HG03175 (cell line): ENCODE results near the gene FOXC1.

Source experiments
- ATAC-seq: cut with Tn5 transposase; IDR thresholded peaks from one replicate; pipeline ENCODE4 v1.9.1; 2021; ENCODE audit warnings: mild to moderate bottlenecking, moderate library complexity; ENCODE audit not compliant: unreplicated experiment

Gene FOXC1

DNA sequence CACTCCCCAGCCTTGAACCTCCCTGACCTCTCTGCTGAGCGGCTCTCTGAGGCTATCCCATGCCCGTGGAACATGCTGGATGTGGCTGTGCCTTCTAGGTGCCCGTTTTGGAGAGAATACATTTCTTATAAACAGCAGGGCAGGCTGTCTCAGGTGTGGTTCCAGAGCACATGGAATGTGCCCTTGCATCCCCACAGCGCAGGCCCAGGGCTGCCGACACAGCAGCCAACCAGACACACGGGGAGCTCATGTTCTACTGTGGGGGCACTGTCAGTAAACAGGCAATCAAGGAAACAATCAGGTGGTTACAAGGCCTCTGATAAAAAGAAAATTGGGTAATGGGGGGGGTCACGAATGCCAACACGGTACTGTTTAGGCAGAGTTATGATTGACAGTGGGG, 30.8 kb downstream of the FOXC1 start:
- no peak for ATAC-seq

DNA sequence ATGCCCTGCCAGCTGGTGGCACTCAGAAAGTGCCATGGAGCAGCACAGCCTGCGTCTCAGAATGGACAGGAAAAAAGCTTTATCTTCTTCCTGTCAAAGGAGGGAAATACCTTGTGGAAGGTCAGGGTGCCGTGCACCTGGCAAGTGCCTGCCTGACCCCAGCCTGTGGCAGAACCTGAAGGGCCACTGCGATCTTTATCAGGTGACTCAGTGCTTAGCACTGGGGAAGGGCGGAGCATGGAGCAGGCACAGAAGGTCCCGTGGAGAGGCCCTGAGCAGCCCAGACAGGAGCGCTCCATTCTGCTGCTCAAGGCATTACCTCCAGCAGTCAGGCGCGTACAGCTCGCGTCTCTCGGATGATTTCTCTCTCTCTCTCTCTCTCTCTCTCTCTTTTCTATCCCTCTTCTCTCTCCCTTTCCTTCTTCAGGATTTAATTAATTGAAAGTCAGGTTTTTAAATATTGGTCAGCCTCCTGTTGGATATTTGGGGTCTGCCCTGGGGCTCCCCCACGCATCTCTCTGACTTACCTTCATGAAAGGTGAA, 31.7 kb downstream of the FOXC1 start:
- no peak for ATAC-seq

DNA sequence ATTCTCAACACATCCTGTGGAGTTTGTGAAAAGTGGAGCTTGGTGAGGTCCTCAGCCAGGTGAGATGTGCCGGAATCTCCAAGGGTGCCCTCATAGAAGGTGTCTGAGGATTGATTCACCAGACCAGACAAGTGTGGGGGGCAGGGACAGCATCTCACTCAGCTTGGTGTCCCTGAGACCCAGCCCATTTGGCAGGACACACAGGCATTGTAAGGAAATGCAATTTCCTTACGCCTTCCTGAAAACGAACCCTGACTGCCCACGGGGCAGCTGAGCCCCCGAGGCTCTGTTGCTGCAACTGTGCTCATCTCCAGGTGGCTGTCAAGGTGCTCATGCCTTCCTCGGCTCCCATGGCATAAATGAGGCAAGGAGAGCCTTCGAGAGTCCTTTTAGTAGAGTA, 33.4 kb downstream of the FOXC1 start:
- no peak for ATAC-seq

DNA sequence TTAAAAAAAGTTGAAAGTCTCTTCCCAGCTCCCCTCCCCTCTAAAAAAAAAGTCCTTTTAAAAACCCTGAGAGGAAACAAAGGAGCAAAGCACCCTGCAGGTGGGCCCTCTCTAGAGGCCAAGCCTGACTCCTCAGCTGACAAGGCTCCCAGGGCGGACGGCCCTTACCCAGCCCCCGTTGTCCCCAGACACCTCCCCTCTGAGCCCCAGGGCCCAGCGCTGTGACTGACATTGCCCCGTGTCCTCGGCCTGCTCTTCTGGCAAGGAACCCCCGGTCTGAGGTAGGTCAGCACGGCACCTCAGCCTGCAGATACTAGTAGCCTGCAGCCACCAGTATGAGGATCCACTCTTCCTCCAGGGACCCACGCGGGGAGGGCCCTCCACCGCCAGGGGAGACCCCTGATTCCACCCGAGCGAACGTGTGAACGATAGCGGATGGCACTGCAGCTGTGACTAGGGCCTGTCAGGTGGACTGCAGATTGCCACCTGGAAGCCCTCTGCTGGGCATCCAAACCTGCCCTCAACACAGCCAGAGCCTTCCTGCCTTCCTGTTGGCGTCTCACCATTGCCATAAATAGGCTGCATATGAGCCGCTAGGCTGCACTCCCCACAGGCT, 34.2 kb downstream of the FOXC1 start:
- ATAC-seq: no peak

DNA sequence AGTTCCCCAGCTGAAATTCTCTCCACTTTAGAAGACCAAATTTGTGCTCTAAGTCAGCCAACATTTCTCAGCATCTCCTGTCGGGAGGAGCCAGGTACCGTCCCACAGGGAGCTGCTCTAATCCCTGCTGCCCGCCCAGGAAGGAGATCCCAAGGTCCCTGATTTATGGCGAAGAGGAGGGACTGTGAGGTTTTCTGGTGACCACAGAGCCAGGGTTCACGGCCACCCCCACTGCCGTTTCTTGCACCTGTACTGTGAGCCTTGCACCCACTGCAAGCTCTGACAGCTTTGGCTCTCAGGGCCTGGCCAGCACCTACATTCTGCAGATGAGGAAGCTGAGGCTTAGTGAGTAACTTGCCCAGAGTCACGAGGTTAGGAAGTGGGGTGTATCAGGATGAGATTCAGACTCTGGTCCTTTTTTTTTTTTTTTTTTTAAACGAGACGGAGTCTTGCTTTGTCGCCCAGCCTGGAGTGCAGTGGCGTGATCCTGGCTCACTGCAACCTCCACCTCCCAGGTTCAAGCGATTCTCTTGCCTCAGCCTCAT, 34.9 kb downstream of the FOXC1 start:
- ATAC-seq: no peak

DNA sequence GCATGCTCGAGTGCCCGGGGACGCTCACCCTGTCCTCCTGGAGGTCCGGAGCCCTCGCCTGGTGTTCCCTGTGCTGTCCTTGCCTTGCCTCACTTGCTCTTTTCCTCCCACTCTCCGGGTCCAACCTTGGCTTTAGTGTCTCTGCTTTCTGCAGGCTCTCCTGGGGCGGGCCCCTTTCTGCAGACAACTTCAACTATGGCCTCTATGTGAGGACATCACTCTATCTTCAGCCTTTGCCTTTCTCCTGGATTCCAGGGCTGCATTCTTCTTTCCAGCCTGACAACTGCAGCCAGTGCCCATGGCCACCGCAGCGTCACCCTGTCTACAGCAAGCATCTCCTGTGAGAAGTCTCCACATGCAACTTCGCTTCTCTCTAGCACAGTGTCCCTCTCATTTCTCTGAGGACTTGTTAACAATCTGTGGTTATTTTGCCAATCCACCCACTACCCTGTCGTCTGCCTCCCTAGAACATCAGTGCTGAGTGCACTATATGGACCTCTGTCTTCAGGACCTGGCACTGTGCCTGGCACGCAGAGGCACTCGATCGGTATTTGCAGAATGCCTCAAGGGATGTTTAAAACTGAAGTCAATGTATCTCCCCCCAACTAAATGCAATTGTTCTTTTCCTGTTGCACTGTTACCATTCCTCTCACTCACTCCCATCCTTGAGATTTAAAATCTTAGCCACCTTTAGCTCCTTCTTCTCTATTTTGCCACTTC, 35.9 kb downstream of the FOXC1 start:
- ATAC-seq: no peak

DNA sequence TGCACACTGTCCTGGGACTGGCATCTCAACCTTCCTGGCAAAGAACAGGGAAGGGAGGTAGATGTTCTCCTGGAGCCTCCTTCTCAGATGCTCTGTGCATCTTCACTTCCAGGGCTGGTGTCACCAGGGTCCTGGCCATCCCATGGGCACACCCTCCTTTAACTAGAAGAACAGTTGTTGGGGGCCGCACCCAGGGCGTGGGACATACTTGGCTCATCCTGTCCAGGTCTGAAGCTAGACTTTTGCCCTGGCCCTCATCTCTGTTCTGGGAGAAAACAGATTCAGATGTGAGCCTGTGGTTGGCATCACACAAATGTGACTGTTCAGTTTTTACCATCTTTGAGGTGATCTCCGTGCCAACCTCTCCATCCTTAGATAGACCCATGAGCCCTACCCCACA, 41.6 kb downstream of the FOXC1 start:
- no peak for ATAC-seq

DNA sequence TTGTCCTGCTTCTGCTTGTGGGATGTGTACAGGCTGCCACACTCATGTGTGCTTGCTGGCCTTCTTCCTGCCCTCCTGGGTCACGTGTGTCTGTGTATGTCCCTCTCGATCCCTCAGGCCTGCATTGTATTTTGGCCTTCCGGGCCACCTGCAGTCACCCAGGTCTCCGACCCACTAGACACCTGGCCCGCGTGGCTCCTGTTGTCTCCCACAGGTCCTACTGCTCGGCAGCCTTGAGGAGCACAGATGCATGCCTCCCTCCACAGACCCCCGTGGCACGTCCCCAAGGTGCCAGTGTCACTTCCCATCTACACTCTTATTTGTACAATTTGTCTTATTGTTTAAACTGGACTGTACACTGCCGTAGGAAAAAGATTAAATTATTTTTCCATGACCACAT, 43.1 kb downstream of the FOXC1 start:
- no peak for ATAC-seq

DNA sequence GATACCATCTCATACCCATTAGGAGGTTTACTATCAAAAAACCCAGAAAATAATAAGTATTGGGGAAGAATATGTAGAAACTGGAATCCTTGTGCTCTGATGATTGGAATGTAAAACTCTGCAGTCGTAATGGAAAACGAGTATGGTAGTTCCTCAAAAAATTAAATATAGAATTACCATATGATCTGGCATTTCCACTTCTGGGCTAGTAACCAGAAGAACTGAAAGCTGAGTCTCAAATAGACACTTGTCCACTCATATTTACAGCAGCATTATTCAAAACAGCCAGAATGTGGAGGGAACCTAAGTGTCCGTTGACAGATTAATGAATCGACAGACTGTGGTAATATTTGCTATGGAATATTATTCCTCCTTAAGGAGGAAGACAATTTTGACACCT, 44.3 kb downstream of the FOXC1 start:
- no peak for ATAC-seq

DNA sequence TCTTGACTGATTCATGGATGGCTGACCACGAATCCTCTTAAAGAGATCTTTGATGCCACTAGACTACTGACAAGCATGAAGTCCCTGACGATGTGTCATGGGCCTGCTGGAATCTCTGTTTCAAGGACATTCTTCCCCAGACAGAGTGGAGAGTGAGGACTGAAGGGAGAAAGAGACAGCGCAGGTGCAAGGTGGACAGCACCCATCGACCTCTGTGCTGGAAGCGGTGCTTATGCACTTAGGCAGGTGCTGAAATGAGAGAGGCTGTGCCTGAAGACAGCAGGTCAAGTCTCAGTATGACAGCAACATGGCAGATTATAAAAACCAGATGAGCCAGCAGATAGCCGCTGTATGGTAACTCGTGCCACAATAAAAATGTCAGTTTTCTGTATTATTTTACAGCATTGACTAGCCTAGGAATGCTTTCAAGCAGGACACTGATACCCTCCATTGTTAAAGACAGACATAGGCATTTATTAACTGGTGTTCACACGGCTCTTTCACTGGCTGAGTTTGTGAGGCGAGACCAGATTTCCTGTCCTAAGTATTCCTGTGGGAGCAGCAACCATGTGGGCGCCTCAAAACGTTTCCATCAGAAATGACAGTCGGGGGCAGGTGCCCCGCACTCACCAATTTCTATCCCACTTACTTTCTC, 47.5 kb downstream of the FOXC1 start:
- ATAC-seq: no peak

DNA sequence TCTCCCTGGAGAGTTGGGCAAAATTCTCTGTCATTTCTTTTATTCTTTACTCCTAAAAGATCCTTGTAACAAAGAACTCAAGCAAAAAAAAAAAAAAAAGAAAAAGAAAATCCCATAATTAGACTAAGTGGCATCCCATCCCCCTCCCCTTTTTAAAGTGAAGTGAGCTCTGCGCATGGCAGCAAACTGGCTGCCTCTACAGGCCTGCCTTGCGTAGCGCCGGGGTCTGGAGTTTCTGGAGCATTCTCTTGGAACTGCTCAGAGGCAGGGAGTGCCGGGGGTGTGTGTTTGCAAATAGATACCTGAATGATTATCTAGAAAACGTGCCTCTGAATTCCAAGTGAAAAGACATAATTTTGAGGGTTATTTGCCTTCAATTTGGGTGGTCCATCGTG, 48.1 kb downstream of the FOXC1 start:
- ATAC-seq: no peak

DNA sequence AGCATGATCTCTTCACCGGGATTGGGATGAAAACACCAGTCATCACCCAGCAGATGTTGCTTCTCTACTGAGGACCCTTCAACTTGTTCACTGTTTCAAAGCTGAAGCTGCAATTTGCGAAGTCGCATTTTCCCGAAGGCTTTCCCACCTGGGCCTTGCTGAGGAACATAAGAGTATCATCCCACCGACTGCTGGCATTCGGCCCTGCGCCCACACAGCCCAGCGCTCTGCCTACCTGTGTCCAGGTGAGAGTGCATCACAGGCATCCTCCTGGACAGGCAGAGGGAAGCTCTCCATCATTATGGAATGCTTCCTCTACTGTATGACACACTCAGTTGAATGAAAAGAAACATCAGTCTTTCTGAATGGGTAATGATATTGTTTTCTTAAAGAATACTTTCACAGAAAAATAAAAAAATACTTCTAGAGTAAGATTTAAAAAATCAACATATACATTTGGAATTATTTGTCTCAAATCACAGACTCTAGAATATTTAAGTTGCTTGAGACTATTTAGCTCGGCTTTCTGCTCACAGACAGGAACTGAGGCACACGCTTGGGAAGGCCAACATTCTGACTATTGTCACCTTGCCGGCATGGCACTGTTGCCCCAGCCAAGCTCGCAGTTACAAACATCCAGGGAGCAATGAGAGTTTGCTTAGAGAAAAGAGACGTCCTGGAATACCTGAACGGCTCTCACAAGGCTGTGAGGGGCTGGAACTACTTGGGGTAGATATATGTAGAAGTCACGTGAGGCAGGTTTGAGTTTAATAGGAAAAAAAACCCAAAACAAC, 48.7 kb downstream of the FOXC1 start:
- ATAC-seq: no peak

DNA sequence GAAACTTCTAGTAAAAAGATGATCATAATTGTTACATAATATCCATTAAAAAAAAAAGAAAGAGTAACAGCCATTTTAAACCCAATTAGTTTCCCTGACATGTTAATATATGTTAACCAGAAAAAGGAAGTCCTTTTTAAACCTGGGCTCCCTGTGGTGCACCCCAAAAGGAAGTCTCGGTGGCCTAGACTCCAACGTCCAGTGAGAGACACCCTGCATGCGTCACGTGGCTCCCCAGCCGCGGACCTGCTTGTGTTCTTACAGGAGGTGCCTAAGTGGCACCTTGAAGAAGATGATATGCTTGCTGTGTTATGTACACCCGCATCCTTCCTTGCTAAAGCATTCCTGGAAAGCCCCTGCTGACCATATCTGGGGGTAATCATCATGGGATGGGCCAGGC, 50.1 kb downstream of the FOXC1 start:
- no peak for ATAC-seq

DNA sequence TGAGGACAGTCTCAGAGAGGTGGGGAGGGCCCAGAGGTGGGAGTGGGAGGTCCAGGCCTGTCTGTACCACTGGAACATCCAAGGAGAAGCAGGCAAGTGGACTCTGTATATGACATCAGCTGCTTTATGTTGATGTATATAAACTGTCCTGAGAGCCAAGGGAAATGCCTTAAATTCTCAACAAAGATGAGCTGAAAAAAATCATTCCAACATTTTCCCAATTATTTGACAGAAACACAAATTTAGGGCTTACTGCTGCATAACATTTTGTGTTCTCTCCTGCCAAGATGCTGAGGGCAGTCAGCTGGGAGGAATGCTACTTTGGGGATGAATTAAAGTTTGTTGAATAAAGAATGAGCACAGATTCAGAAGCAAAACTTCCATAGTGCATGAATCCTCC, 52.8 kb downstream of the FOXC1 start:
- ATAC-seq: no peak
